Pancreas (tissue), 10 donors: Measurements from ENCODE around the gene RFX3. TPM values are rescaled to one million over a fixed set of nuclear protein-coding genes. Genes with fewer than 3 reads are reported as not detected.

Experiments
- ATAC-seq, 4 donors: fragments of 200-7000 bp; cut with Tn5 transposase; one replicate each; pipeline versions ENCODE4 v1.8.0 to v1.9.1; 2020; ENCODE audit warnings: mild to moderate bottlenecking in 4 of 4, moderate library complexity in 4 of 4
- DNase-seq, 6 donors: peaks; one replicate each; pipeline ENCODE4 v3.0.0-alpha.2; 2020
- FAIRE-seq: peaks from 2 replicates; lab custom pipeline; 2012; peaks lifted over from hg19 to GRCh38; lab: Jason Lieb, UNC
- H3K27ac ChIP-seq, 4 donors: fragments of 200-600 bp; sonication (generic); 1 replicate in 3 of 4; 2 replicates in 1 of 4; pipeline versions ENCODE4 v1.5.0 to v1.8.0; 2020
- H3K27me3 ChIP-seq, 4 donors: fragments of 200-600 bp; one replicate each; pipeline ENCODE4 v1.8.0; 2021
- H3K36me3 ChIP-seq, 3 donors: fragments of 200-600 bp; sonication (generic) in 1 of 3; one replicate each; pipeline versions ENCODE4 v1.5.0 to v1.8.0; 2020 to 2021
- H3K4me1 ChIP-seq, 3 donors: fragments of 200-600 bp; one replicate each; pipeline ENCODE4 v1.8.0; 2021
- H3K4me3 ChIP-seq, 4 donors: fragments of 200-600 bp; sonication (generic) in 2 of 4; one replicate each; pipeline versions ENCODE4 v1.5.0 to v1.8.0; 2020 to 2021
- H3K9me3 ChIP-seq, 4 donors: fragments of 200-600 bp; one replicate each; pipeline ENCODE4 v1.8.0; 2021
- CTCF ChIP-seq, 4 donors: fragments of 200-600 bp; sonication (generic) in 3 of 4; IDR thresholded peaks; one replicate each; pipeline versions ENCODE4 v1.5.0 to v1.8.0; 2021; ENCODE audit warnings: antibody characterized with exemption in 4 of 4
- WGBS, 2 donors: extraction: QIAGEN DNeasy Blood & Tissue Kit; methylation state at CpG; one replicate each; pipeline ENCODE4 v1.1.7; 2013; 5-methylcytosine and 5-hydroxymethylcytosine counted together
- intact Hi-C, 3 donors: fragments of 100-400 bp; cut with DNase I; formaldehyde crosslinking; loops; one replicate each; pipeline versions ENCODE4 v1.11.1 to v1.14.2; 2022
- polyA plus RNA-seq, 2 donors: library from polyadenylated mRNA; stranded (reverse); fragments of 200-250 nt; gene quantifications; one replicate each; pipeline ENCODE4 v1.2.3, GENCODE V29; 2013
- total RNA-seq, 6 donors: library from RNA; stranded (reverse); fragmentation: NEBNext Ultra II Directional in 4 of 6; extraction: Animal tissue kit (Norgen Biotek cat#: 25700) in 4 of 6; gene quantifications; one replicate each; pipeline versions ENCODE4 v1.2.1 to v1.2.4, GENCODE V29; 2021 to 2023
- donor health status: healthy with polysubstance abuse.
- donor health status: DM: no; HTN: no; CAD: no; lungs with moderate emphysema.
- donor health status: DM: no; HTN: no; CAD: no.
- donor health status: control.
- donor health status: control.
- donor health status: Bipolar disorder and iron deficiency.
- donor health status: DM: yes; HTN: yes; CAD: no.
- donor health status: DM: no; HTN: no; CAD: no.
- donor health status: DM: no; HTN: no; CAD: no.
- donor health status: DM: yes; HTN: yes; CAD: no.

RFX3 gene
- total and polyA plus RNA-seq, 8 donors, result 1.2 to 12.2 (median 5.0) TPM

- no peaks in the 10 kb centered on the region for H3K4me1 ChIP-seq
- H3K36me3 ChIP-seq, result no peaks in the 10 kb centered on the region
- intact Hi-C loops, result no loop called here
- no peak overlapping the region for H3K4me3 ChIP-seq
- H3K27ac ChIP-seq, result no peak overlapping the region
- no peaks in the 10 kb centered on the region for H3K27me3 ChIP-seq
- TF ChIP-seq CTCF (IDR thresholded peaks at IDR 0.05), result no peak
- DNase-seq (no peak), FAIRE-seq (no peak), ATAC-seq (no peak)
- WGBS, 2 donors, result 79 to 87% methylated on average over 2 of the region's 2 CpGs
- no peaks in the 10 kb centered on the region for H3K9me3 ChIP-seq
Observed at GRCh38 chr9:3455094-3455493, 70.7 kb downstream of the RFX3 start.

- ATAC-seq, result no peak
- Histone ChIP-seq H3K27me3 (no peaks in the 10 kb centered on the region), H3K4me3 (no peak overlapping the region), H3K9me3 (no peaks in the 10 kb centered on the region), H3K36me3 (no peaks in the 10 kb centered on the region), H3K27ac (no peak overlapping the region), H3K4me1 (no peaks in the 10 kb centered on the region)
- WGBS, 2 donors, result 100% methylated on average over 1 of the region's 1 CpG
- intact Hi-C loops, result no loop called here
- DNase-seq, result no peak
- no peak for TF ChIP-seq CTCF (IDR thresholded peaks at IDR 0.05)
- no peak for FAIRE-seq
Observed at GRCh38 chr9:3451956-3452355, 73.8 kb downstream of the RFX3 start.

- intact Hi-C loops, result loop anchor here in 1 of 3 donors (10.0 kb wide), 2 partner anchors 113 to 203 kb away; no protein-coding TSS in a partner anchor
- TF ChIP-seq CTCF (IDR thresholded peaks at IDR 0.05), result no peak
- H3K36me3 ChIP-seq, result no peaks in the 10 kb centered on the region
- H3K4me3 ChIP-seq, result no peak overlapping the region
- 65 to 72% methylated on average over 1 of the region's 1 CpG for WGBS, 2 donors
- ATAC-seq, result no peak
- no peak overlapping the region for H3K27ac ChIP-seq
- no peaks in the 10 kb centered on the region for H3K4me1 ChIP-seq
- H3K27me3 ChIP-seq, result no peaks in the 10 kb centered on the region
- no peak for FAIRE-seq
- DNase-seq, result no peak
- H3K9me3 ChIP-seq, result no peaks in the 10 kb centered on the region
Observed at GRCh38 chr9:3447788-3448187, 78.0 kb downstream of the RFX3 start.

- Histone ChIP-seq H3K4me1 (no peaks in the 10 kb centered on the region), H3K9me3 (no peaks in the 10 kb centered on the region), H3K36me3 (no peaks in the 10 kb centered on the region), H3K4me3 (no peak overlapping the region), H3K27ac (no peak overlapping the region), H3K27me3 (no peaks in the 10 kb centered on the region)
- DNase-seq, result no peak
- no peak for ATAC-seq
- FAIRE-seq, result no peak
- no peak for TF ChIP-seq CTCF (IDR thresholded peaks at IDR 0.05)
- intact Hi-C loops, result loop anchor here in 1 of 3 donors (10.0 kb wide), 2 partner anchors 112 to 202 kb away; no protein-coding TSS in a partner anchor
- WGBS, 2 donors, result 51 to 65% methylated on average over 1 of the region's 1 CpG
Observed at GRCh38 chr9:3447143-3447542, 78.7 kb downstream of the RFX3 start.

- Histone ChIP-seq H3K27ac (no peak overlapping the region), H3K27me3 (no peaks in the 10 kb centered on the region), H3K36me3 (no peaks in the 10 kb centered on the region), H3K9me3 (no peaks in the 10 kb centered on the region), H3K4me3 (no peak overlapping the region), H3K4me1 (no peaks in the 10 kb centered on the region)
- ATAC-seq (no peak), DNase-seq (no peak), FAIRE-seq (no peak)
- intact Hi-C loops, result loop anchor here in 1 of 3 donors (10.0 kb wide), 2 partner anchors 112 to 202 kb away; no protein-coding TSS in a partner anchor
- no peak for TF ChIP-seq CTCF (IDR thresholded peaks at IDR 0.05)
Observed at GRCh38 chr9:3446313-3446712, 79.5 kb downstream of the RFX3 start.
